NCI-H460 (cell line): ENCODE results near the gene C1D. TPM values are rescaled to one million over a fixed set of nuclear protein-coding genes. Genes with fewer than 3 reads are reported as not detected.

ENCODE experiments used
- DNase-seq: peaks from one replicate; pipeline ENCODE4 v3.0.0-alpha.2; 2016; ENCODE audit warnings: low read depth; ENCODE audit errors: extremely low read depth
- total RNA-seq: library from RNA; depleted of rRNA; stranded (reverse); fragments of >200 nt; shearing (Covaris generic); gene quantifications from 2 replicates; pipeline ENCODE4 v1.2.3, GENCODE V29; 2014

C1D gene
- total RNA-seq, 1 experiment from 2014 or later, result 41.5 TPM

GRCh38 chr2:68059784-68060525 lies 2.8 kb downstream of the C1D start:
- no peak for DNase-seq

GRCh38 chr2:68057658-68058396 lies 5.0 kb downstream of the C1D start:
- no peak for DNase-seq

- DNase-seq, result no peak
Observed at GRCh38 chr2:68052717-68053422, 9.9 kb downstream of the C1D start.

GRCh38 chr2:68050353-68050752 lies 12.5 kb downstream of the C1D start:
- DNase-seq, result no peak

- DNase-seq, result no peak
Observed at GRCh38 chr2:68046642-68047240, 16.1 kb downstream of the C1D start.

- no peak for DNase-seq
Observed at GRCh38 chr2:68046224-68046623, 16.6 kb downstream of the C1D start.

DNA sequence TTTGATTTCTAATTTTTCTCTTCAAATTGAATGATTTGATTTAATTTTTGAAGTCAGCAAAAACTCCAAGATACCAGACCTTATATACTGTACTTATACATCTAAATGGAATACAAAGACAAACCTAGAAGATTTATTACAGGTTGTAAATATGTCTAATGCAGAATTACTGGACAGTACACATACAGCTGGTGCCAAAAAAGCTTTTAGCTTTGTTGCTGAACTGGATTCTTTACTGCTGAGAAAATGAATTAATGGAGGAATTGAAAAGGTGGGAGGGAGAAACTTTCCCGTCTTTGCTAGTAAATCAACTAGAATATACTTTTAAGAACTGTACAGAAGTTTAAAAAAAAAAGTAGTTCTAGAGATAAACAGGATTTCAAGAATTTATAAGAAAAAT lies 17.5 kb downstream of the C1D start:
- no peak for DNase-seq

DNA sequence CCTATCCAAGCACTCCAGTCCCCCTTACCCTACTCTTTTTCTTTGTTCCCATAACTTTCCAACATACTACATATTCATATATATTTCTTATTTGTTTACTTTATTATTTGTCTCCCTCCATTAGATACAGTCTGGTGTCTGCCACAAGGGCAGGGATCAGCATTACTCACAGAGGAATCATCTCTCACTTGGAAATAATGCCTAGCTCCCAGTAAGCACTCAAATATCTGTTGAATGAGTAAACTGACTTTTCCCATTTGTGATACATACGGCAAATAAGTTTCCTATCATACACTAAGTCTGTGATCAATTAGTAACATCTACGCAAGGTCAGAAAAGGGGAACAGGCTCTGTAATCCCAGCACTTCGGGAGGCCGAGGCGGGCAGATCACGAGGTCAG lies 18.7 kb downstream of the C1D start:
- no peak for DNase-seq

DNA sequence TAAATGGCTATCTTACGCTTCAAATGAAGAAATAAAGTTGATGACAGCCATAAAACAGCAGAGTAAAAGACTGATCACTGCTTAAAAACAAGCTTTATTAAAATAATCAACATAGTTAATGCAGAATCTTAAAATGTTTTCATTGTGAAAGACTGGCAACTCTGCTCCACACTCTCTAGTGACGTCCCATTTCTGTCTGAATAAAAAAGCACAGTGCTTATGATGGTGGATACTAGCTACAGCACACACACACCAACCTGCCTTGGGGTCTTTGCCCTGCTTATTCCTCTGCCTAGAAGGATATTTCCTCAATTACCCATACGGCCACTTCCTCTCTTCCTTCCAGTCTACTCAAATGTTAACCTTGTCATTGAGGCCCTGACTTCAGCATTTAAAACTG lies 19.1 kb downstream of the C1D start:
- no peak for DNase-seq

DNA sequence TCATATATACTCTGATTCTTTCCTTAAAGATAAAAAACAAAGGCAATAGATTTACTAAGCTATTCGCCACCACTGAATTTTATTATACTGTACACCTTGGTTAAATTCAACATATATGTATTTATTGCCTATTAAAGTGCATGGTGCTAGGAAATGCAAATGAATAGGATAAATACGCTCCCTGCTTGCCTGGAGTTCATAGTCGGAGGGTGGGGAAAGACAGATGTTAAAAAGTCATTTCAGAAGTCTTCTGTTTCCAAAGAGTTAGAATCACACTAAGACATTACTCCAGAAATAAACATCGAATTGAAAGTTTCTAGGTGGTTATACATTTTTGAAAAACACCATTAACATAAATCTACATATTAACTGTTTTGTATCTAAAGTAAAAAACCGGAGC lies 19.8 kb downstream of the C1D start:
- DNase-seq, result no peak

- no peak for DNase-seq
Observed at GRCh38 chr2:68041704-68042245, 21.0 kb downstream of the C1D start.

DNA sequence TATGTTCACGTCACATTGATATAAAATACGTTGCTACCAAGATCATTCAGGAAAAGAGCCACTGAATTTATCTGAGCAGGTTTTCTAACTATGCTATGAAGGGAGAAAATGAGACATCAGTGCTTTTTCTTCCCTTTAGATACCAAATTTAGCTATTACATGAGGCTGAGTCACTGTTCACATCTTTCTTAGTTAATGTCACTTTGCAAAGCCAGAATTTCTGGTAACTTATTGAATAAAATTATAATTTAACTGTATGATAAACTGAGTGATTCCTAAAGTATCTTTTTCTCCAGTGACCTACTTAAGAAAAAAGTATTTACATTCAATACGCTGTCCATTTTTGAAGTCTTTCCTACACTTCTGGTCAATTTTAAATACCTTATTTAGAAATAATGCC lies 22.7 kb downstream of the C1D start:
- no peak for DNase-seq

DNA sequence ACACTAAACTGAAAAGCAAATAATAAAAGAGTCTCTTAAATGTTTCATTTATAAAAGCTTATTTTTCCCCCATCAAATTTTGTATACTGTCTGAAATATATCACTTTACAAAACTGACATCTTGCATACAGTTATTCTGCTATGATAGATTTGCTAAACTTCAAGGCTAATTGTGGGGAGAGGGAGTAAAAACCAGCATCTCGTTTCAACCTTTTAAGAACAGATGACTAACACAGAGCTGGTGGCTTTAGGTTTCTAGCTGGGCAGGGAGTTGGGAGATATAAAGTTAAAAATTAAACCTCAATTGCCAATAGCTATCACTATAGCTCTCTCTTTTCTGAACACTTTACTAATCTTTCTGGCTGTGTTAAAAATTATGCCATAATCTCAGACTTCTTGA lies 23.5 kb downstream of the C1D start:
- DNase-seq, result no peak

DNA sequence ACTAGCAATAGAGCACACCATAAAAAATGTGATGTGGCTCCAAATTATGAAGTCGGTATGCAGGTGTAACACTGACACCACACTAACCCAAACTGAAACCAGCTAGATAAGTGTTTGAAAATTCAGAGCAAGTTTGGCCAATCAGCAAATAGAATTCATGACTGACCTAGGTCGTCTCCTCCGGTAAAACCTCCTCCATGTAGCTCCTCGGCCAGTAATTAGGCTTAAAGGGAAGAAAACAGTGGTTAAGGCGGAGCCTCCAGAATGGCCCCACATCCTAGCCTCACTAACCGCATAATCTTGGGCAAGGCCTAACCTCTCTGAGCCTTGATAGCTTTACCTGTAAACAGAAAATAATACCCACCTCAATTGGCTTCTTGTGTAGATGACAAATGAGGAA lies 30.1 kb downstream of the C1D start:
- DNase-seq, result no peak

DNA sequence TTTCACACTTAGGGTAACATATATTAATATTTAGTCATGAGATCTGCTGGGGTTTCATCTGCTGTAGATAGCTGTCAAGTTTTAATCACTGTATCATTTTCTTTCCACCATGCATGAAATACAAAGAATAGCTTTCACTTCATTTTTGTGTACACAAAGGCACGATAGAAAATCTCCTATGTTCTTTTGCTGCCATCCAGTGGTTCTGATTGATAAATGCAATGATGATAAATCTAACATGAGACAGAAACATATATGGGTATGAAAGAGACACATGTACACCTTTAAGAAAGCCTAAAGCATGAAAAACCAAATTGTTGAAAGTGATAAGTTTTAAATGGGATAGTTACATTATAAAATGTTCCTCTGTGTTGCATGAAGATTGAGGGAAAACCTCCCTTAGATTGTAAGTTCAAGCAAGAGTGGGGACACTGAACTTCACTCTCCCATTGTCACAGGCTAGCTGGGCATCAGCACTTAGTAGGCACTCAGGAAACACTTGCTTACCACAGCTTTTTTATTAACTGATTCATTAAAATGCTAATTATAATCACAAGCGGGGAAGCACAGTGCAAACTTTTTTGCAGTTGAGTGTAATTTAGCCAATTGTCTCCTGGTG lies 31.2 kb downstream of the C1D start:
- peak; percentile 64 for DNase-seq

DNA sequence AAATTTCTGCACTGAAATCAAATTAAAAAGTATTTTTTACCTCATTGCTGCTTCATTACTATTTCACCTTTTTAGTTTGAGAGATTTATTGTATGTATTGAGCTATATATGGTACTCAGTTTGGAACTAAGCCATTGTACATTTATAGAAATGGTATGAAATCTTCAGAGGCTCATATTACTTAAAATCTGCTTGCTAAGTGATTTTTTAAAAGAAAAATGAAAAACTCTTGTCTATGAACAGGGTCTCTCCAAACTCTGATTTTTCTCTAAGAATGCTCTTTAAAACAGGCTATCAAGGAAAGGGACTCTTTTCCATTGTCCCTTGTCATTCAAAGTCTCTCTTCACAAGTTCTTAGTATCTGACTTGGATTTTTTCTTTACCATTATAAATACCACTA lies 31.8 kb downstream of the C1D start:
- DNase-seq, result no peak

- no peak for DNase-seq
Observed at GRCh38 chr2:68030529-68030928, 32.3 kb downstream of the C1D start.

- no peak for DNase-seq
Observed at GRCh38 chr2:68027959-68028358, 34.8 kb downstream of the C1D start.

DNA sequence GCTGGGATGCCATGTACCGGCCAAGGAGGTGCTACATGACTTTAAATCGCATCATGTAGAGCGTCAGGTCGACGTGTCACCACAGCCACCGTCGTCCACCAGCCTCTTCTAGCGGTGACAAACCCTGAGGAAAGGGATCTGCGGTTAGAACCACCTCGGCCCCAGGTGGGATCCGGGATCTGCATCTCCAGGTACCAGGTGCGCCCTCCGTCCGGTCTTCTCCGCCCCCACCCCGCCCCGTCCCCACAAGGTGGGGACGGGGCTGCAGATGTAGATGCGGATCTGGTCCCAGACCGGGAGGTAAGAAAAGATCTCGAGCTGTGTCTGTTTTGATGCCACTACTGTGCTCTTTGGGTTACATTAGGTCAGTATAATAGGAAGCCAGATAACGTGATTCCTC lies 38.4 kb downstream of the C1D start:
- DNase-seq, result no peak

- no peak for DNase-seq
Observed at GRCh38 chr2:68023904-68024303, 38.9 kb downstream of the C1D start.

DNA sequence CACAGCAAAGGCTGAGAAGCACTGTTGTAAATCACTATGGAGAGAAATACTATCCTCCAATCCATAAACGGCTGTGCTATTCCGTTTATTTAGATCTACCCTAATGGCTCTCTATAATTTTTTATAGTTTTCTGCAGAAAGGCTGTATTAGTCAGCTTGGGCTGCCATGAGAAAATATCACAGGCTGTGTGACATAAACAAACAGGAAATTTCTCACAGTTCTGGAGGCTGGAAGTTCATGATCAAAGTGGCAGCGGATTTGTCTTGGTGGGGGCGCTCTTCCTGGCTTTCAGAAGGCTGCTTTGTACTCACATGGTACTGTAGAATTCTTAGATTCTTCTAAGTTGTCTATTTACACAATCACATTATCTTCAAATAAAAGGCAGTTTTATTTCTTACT lies 44.1 kb downstream of the C1D start:
- no peak for DNase-seq
